Liver (tissue), 9 donors: ENCODE results near the gene ENO3. TPM values are rescaled to one million over a fixed set of nuclear protein-coding genes. Genes with fewer than 3 reads are reported as not detected.

Source experiments
- DNase-seq: peaks from one replicate; pipeline ENCODE4 v3.0.0-alpha.2; 2017; ENCODE audit warnings: low spot score
- H3K27ac ChIP-seq, 2 donors: one replicate each; pipeline ENCODE4 v1.7.0; 2013; ENCODE audit warnings: inconsistent platforms in 2 of 2, low read length in 2 of 2, control low read depth in 1 of 2, low read depth in 1 of 2, mild to moderate bottlenecking in 1 of 2
- H3K27me3 ChIP-seq, 4 donors: one replicate each; pipeline versions ENCODE4 v1.6.1 to v1.7.0; 2013; ENCODE audit warnings: low read length in 3 of 4, inconsistent platforms in 1 of 4, mild to moderate bottlenecking in 1 of 4, moderate library complexity in 1 of 4; ENCODE audit not compliant: control insufficient read depth in 4 of 4, insufficient read depth in 4 of 4
- H3K36me3 ChIP-seq, 4 donors: one replicate each; pipeline versions ENCODE4 v1.6.1 to v1.7.0; 2013; ENCODE audit warnings: low read length in 3 of 4, mild to moderate bottlenecking in 3 of 4, low read depth in 1 of 4, moderate library complexity in 1 of 4; ENCODE audit not compliant: control insufficient read depth in 4 of 4, insufficient read depth in 3 of 4
- H3K4me1 ChIP-seq, 4 donors: one replicate each; pipeline versions ENCODE4 v1.6.1 to v1.7.0; 2013; ENCODE audit warnings: low read length in 3 of 4, mild to moderate bottlenecking in 3 of 4, moderate library complexity in 1 of 4; ENCODE audit not compliant: control insufficient read depth in 4 of 4, insufficient read depth in 4 of 4
- H3K4me3 ChIP-seq, 3 donors: one replicate each; pipeline versions ENCODE4 v1.6.1 to v1.7.0; 2013; ENCODE audit warnings: low read length in 3 of 3, control low read depth in 1 of 3, low read depth in 1 of 3, mild to moderate bottlenecking in 1 of 3
- H3K9ac ChIP-seq, 2 donors: one replicate each; pipeline ENCODE4 v1.7.0; 2013; ENCODE audit warnings: low read length in 2 of 2, mild to moderate bottlenecking in 2 of 2, moderate library complexity in 2 of 2, control low read depth in 1 of 2, low read depth in 1 of 2
- H3K9me3 ChIP-seq, 4 donors: one replicate each; pipeline versions ENCODE4 v1.6.1 to v1.7.0; 2013; ENCODE audit warnings: low read length in 3 of 4; ENCODE audit not compliant: control insufficient read depth in 4 of 4
- EGR1 ChIP-seq, 2 donors: IDR thresholded peaks; 2 replicates each; pipeline ENCODE4 v1.6.1; 2016 to 2018; ENCODE audit warnings: antibody characterized with exemption in 2 of 2, low read depth in 2 of 2
- FOXA2 ChIP-seq: IDR thresholded peaks from 2 replicates; pipeline ENCODE4 v1.6.1; 2016; ENCODE audit warnings: antibody characterized with exemption
- GABPA ChIP-seq, 2 donors: IDR thresholded peaks in 1 of 2; conservative IDR thresholded peaks in 1 of 2; 2 replicates each; pipeline ENCODE4 v1.6.1; 2016; ENCODE audit warnings: antibody characterized with exemption in 2 of 2, mild to moderate bottlenecking in 1 of 2, moderate library complexity in 1 of 2
- HNF4A ChIP-seq, 2 donors: conservative IDR thresholded peaks; 2 replicates each; pipeline ENCODE4 v1.6.1; 2016; ENCODE audit warnings: antibody characterized with exemption in 2 of 2, mild to moderate bottlenecking in 2 of 2
- HNF4G ChIP-seq: IDR thresholded peaks from 2 replicates; pipeline ENCODE4 v1.6.1; 2016; ENCODE audit warnings: antibody characterized with exemption
- JUND ChIP-seq, 2 donors: IDR thresholded peaks; 2 replicates each; pipeline ENCODE4 v1.6.1; 2016; ENCODE audit warnings: antibody characterized with exemption in 2 of 2
- NR2F2 ChIP-seq: IDR thresholded peaks from 2 replicates; pipeline ENCODE4 v1.6.1; 2016; ENCODE audit warnings: antibody characterized with exemption
- RAD21 ChIP-seq, 2 donors: IDR thresholded peaks; 2 replicates each; pipeline ENCODE4 v1.6.1; 2016; ENCODE audit warnings: antibody characterized with exemption in 2 of 2, mild to moderate bottlenecking in 2 of 2
- RXRA ChIP-seq, 2 donors: IDR thresholded peaks; 2 replicates each; pipeline ENCODE4 v1.6.1; 2017 to 2018; ENCODE audit warnings: antibody characterized with exemption in 2 of 2, mild to moderate bottlenecking in 1 of 2
- SP1 ChIP-seq: IDR thresholded peaks from 2 replicates; pipeline ENCODE4 v1.6.1; 2018; ENCODE audit warnings: antibody characterized with exemption, mild to moderate bottlenecking
- TAF1 ChIP-seq: conservative IDR thresholded peaks from 2 replicates; pipeline ENCODE4 v1.6.1; 2016; ENCODE audit warnings: antibody characterized with exemption, mild to moderate bottlenecking
- YY1 ChIP-seq: IDR thresholded peaks from 2 replicates; pipeline ENCODE4 v1.6.1; 2016; ENCODE audit warnings: antibody characterized with exemption, mild to moderate bottlenecking
- WGBS: extraction: QIAGEN DNeasy Blood & Tissue Kit; methylation state at CpG from one replicate; pipeline ENCODE4 v1.1.7; 2013; 5-methylcytosine and 5-hydroxymethylcytosine counted together
- polyA plus RNA-seq, 2 donors: library from polyadenylated mRNA; stranded (reverse) in 1 of 2; unstranded in 1 of 2; fragments of 200-250 nt in 1 of 2; fragments of >200 nt in 1 of 2; fragmentation: Nextera tagmentation in 1 of 2; extraction: Ambion mirVana in 1 of 2; gene quantifications; one replicate each; pipeline versions ENCODE4 v1.2.1 to v1.2.3, GENCODE V29; 2013 to 2015
- total RNA-seq, 2 donors: library from RNA; depleted of rRNA; stranded (reverse); fragments of >200 nt; gene quantifications; one replicate each; pipeline ENCODE4 v1.2.3, GENCODE V29; 2014
- TF ChIP-seq, protein P1 (sequence below): IDR thresholded peaks from 2 replicates; pipeline ENCODE4 v1.6.1; 2016; ENCODE audit warnings: antibody characterized with exemption
- TF ChIP-seq, protein P2 (sequence below): IDR thresholded peaks from 2 replicates; pipeline ENCODE4 v1.6.1; 2016; ENCODE audit warnings: antibody characterized with exemption
- TF ChIP-seq, protein P3 (sequence below): IDR thresholded peaks from 2 replicates; pipeline ENCODE4 v1.6.1; 2016; ENCODE audit warnings: antibody characterized with exemption
- TF ChIP-seq, protein P4 (sequence below): fragments of 150-350 bp; IDR thresholded peaks from 2 replicates; pipeline ENCODE4 v1.5.1; 2017; ENCODE audit warnings: improper control_type of control experiment, low read depth, low read length; ENCODE audit not compliant: missing input control
- TF ChIP-seq, protein P5 (sequence below): IDR thresholded peaks from 2 replicates; pipeline ENCODE4 v1.6.1; 2016; ENCODE audit warnings: antibody characterized with exemption, mild to moderate bottlenecking
- donor health status: healthy.
- donor health status: healthy.
- donor health status: healthy.
- donor health status: healthy.
- donor health status: healthy.

Gene ENO3
- total and polyA plus RNA-seq, 4 donors, result 26.3 to 117 (median 30.8) TPM

DNA sequence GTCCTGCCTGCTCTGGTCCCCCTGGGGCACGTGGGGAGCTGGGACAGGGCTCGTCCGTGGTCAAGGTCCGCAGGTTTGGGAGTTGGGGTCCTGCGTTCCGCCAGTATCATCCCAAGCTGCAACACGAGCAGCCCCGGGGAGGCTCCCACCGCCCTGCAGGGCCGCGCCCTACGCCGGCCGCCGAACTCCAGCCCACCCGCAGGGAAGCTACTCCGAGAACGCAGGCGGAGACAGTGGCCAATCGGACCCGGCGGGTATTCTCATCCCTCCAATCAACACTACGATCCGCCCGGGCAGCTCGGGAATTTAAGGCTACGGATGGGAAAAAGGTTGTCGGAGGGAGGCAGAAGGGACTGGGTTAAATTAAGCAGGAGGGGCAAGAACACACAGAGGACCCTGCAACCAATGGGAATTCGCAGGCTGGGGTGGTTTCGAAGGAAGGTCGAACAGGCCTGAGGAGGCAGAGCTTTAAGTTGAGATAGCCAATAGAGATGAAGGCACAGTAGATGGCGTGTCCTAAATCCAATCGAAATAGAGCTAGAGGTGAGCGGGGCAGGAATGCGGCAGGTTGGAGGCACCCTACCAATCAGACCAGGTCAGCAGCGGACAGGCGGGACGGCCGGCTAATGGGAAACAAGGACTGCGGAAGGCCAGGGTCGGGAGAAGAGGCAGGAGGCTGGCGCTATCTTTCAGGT is 16.1 kb downstream of the ENO3 start (continued):
- TF ChIP-seq YY1, result no peak
- no peak for TF ChIP-seq HNF4G

DNA sequence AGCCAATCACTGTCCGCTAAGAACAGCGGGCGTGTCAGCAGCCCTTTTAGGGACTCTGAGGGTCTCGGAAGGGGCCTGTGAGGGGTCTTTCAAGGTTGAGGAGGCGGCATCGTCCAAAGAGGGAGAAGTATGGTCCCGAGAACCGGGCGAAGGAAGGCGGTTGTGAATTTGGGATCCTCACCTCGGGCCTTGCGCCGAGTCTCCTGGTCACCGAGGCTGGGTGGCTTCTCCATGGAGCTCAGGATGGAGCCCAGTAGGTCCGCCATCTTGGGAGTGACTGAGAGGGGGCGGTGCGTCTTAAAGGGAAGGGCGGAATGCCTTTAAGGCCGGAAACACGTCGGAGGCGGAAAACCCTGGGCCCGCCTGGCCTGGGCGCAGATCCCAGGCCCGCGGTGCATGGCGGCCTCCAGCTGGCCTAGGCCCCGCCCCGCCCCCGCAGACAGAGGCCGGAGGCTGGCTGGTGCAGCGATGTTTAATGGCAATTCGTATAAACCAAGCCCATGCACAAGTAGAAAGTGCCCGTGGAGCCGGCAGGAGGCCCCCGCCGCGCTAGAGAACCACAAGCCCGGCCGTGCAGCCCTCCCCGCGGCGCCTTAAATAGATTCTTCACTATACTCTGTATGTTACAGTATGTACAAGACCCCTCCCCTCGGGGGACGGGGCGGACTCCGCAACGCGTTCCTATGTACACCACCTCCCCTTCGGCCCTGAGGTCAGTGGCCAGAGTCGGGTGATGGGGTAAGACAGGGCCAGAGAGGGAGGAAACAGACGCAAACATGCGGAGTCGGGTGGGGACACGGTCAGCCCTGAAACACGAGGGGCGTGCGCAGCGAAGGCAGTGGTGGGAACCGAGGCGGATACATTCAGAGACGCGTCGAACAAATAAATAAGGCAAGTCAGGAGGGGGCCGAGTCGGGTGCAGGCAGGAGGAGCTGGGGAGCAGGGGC is 16.9 kb downstream of the ENO3 start, which contains the start of gene SPAG7:
SPAG7 (minus strand) TSS at position 279 of the 947 bp plus-strand sequence; CDS start at position 266, 13 bp downstream.
- Histone ChIP-seq H3K27ac (peak within 1 kb of the TSS; percentile 97 to 99), H3K36me3 (peaks cover 0 to 5% (median 3%) of the 10 kb centered on the region in 4 donors)
- WGBS, result under 1% methylated on average over 66 of the region's 66 CpGs

More for the DNA sequence above, 16.9 kb downstream of the ENO3 start, which contains the start of gene SPAG7:
- Histone ChIP-seq H3K27me3 (no peaks in the 10 kb centered on the region), H3K9me3 (no peaks in the 10 kb centered on the region), H3K4me3 (peak within 1 kb of the TSS; percentile 74 to 98 (median 97)), H3K4me1 (peaks cover 7 to 49% (median 31%) of the 10 kb centered on the region in 4 donors), H3K9ac (peak within 1 kb of the TSS; percentile 84 to 92)
- TF ChIP-seq EGR1 (IDR thresholded peaks at IDR 0.05; ENCODE audit: low read depth in 2 of 2), result peak; percentile 95 to 97
- peak; percentile 17 for TF ChIP-seq TAF1
- TF ChIP-seq, protein P1, sequence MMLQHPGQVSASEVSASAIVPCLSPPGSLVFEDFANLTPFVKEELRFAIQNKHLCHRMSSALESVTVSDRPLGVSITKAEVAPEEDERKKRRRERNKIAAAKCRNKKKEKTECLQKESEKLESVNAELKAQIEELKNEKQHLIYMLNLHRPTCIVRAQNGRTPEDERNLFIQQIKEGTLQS, result no peak
- TF ChIP-seq SP1, result peak; percentile 74
- TF ChIP-seq, protein P2, sequence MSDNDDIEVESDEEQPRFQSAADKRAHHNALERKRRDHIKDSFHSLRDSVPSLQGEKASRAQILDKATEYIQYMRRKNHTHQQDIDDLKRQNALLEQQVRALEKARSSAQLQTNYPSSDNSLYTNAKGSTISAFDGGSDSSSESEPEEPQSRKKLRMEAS, result peak; percentile 19
- peak; percentile 26 to 50 for TF ChIP-seq JUND (IDR thresholded peaks at IDR 0.05)
- no peak for TF ChIP-seq FOXA2
- peak in 1 of 2 donors; percentile 56 for TF ChIP-seq GABPA (IDR thresholded peaks at IDR 0.05 in 1 of 2, conservative IDR thresholded peaks at IDR 0.05 in 1 of 2)
- TF ChIP-seq RAD21 (IDR thresholded peaks at IDR 0.05), result peak; percentile 62 to 72
- TF ChIP-seq, protein P3, sequence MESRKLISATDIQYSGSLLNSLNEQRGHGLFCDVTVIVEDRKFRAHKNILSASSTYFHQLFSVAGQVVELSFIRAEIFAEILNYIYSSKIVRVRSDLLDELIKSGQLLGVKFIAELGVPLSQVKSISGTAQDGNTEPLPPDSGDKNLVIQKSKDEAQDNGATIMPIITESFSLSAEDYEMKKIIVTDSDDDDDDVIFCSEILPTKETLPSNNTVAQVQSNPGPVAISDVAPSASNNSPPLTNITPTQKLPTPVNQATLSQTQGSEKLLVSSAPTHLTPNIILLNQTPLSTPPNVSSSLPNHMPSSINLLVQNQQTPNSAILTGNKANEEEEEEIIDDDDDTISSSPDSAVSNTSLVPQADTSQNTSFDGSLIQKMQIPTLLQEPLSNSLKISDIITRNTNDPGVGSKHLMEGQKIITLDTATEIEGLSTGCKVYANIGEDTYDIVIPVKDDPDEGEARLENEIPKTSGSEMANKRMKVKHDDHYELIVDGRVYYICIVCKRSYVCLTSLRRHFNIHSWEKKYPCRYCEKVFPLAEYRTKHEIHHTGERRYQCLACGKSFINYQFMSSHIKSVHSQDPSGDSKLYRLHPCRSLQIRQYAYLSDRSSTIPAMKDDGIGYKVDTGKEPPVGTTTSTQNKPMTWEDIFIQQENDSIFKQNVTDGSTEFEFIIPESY, result peak; percentile 10
- peak; percentile 99 for TF ChIP-seq YY1
- TF ChIP-seq RXRA (IDR thresholded peaks at IDR 0.05), result peak; percentile 68 to 85
- TF ChIP-seq, protein P4, sequence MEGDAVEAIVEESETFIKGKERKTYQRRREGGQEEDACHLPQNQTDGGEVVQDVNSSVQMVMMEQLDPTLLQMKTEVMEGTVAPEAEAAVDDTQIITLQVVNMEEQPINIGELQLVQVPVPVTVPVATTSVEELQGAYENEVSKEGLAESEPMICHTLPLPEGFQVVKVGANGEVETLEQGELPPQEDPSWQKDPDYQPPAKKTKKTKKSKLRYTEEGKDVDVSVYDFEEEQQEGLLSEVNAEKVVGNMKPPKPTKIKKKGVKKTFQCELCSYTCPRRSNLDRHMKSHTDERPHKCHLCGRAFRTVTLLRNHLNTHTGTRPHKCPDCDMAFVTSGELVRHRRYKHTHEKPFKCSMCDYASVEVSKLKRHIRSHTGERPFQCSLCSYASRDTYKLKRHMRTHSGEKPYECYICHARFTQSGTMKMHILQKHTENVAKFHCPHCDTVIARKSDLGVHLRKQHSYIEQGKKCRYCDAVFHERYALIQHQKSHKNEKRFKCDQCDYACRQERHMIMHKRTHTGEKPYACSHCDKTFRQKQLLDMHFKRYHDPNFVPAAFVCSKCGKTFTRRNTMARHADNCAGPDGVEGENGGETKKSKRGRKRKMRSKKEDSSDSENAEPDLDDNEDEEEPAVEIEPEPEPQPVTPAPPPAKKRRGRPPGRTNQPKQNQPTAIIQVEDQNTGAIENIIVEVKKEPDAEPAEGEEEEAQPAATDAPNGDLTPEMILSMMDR, result no peak
- no peak for TF ChIP-seq NR2F2
- peak; percentile 26 to 46 for TF ChIP-seq HNF4A (conservative IDR thresholded peaks at IDR 0.05)
- TF ChIP-seq HNF4G, result peak; percentile 18
- TF ChIP-seq, protein P5, sequence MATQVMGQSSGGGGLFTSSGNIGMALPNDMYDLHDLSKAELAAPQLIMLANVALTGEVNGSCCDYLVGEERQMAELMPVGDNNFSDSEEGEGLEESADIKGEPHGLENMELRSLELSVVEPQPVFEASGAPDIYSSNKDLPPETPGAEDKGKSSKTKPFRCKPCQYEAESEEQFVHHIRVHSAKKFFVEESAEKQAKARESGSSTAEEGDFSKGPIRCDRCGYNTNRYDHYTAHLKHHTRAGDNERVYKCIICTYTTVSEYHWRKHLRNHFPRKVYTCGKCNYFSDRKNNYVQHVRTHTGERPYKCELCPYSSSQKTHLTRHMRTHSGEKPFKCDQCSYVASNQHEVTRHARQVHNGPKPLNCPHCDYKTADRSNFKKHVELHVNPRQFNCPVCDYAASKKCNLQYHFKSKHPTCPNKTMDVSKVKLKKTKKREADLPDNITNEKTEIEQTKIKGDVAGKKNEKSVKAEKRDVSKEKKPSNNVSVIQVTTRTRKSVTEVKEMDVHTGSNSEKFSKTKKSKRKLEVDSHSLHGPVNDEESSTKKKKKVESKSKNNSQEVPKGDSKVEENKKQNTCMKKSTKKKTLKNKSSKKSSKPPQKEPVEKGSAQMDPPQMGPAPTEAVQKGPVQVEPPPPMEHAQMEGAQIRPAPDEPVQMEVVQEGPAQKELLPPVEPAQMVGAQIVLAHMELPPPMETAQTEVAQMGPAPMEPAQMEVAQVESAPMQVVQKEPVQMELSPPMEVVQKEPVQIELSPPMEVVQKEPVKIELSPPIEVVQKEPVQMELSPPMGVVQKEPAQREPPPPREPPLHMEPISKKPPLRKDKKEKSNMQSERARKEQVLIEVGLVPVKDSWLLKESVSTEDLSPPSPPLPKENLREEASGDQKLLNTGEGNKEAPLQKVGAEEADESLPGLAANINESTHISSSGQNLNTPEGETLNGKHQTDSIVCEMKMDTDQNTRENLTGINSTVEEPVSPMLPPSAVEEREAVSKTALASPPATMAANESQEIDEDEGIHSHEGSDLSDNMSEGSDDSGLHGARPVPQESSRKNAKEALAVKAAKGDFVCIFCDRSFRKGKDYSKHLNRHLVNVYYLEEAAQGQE, result peak; percentile 57
- peak; percentile 97 for DNase-seq
